CD4-positive, alpha-beta T cell treated with Interleukin-17A for 1 hour (primary cell): ENCODE data around the gene SLC28A1.
"Not testable (repeated sequence)": the region's sequence is repeated elsewhere in the genome, so short reads cannot be mapped to it uniquely, and the experiment has no call there.

Experiments
- DNase-seq: peaks from one replicate; pipeline ENCODE4 v3.0.0-alpha.2; 2020

The SLC28A1 gene

DNA sequence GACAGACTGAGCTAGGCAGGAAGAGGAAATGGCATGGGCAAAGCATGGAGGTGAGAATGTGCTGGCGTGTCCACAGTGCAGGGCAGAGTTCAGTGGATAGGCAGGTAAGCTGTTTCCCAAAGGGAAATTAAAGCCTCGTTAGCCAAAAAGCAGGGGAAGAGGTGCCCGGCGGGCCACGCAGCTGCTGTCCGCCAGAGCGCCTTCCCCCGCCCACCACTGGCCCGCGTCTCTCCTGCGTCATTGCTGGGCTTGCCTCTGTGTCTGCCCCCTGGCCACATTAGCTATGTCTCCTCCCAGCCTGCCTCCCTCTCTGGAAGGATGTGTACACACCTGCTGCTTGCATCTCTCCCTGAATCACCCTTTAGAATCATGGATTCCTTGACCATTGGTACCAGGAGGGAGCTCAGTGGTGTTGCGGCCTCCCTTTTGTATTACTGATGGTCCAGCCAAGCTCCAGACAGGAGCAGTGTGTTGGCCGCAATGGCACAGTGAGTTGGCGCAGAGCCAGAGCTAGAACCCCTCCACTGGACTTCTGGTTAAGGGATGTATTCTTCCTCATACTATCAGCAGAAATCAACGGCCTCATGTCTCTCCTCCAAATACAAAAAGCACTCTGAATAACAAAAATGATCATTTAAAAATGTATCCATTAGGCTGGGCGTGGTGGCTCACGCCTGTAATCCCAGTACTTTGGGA lies 26.6 kb downstream of the SLC28A1 start:
- DNase-seq = no peak

DNA sequence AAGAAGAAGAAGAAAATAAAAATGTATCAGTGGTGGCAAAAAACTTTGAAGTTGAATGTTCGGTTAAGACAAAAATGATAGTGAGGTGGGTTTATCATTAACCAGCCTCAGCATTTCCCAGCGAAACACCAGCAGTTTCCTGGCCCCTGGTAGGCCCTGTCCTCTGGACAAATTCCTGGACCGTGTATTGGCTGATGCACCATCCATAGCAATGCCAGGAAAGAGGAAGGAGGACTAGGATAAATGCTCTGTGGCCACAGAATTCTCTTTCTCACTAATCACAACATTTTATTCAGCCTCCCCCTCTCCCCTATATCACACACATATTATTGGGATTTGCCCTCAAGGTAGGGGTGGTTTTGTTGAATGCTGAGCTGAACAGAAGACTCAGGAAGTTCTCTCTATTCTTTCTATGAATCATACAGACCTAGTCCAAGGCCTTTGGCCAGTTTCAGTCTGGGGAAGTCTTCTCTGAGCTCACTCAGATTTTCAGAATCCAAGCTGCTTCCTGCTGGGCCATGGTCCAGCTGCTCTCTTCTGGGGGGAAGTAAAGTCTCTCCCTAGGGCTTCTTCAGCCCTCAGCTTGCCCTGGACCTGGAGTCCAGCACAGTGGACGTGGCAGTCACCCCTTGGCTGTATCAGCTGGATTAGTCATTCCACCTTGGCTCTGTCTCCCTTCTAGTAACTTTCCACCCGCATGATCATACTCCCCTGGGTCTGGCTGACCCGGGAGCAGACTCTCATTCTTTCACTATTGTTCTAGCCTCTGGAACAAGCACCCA lies 27.6 kb downstream of the SLC28A1 start:
- no peak for DNase-seq

DNA sequence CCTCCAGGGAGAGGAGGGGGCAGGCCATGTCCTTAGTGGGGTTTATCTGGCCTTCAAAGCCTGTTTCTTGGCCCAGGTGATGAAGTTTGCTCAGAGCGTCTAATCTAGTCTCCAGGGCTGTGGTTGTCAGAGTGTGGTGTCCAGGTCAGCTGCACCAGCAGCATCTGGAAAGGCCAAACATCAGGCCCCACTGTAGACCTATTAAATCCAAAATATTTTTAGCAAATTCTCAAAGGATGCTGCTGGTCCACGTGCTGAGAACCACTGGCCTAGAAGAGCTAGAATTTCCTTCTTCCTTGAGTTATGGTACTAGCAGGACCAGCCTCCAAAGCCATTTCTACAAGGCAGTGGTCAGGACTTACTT lies 28.9 kb downstream of the SLC28A1 start:
- no peak for DNase-seq

DNA sequence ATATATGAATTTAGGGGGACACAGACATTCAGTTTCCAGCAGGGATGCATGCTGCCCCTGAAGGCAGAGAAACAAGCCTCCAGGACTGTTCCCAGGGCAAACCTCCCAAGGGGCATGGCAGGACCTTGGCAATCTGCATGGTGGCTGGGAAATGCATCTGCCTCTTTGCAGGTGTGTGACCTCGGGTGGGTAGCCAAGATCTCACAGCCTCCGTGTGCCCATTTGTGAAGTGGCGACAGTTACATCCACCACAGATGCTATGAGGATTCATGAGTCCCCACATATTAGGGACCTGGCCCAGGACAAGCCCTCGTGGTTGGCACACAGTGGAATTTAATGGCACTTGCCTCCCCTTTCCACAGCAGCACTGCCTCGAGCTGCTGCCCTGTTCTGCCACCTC lies 29.9 kb downstream of the SLC28A1 start:
- no peak for DNase-seq

DNA sequence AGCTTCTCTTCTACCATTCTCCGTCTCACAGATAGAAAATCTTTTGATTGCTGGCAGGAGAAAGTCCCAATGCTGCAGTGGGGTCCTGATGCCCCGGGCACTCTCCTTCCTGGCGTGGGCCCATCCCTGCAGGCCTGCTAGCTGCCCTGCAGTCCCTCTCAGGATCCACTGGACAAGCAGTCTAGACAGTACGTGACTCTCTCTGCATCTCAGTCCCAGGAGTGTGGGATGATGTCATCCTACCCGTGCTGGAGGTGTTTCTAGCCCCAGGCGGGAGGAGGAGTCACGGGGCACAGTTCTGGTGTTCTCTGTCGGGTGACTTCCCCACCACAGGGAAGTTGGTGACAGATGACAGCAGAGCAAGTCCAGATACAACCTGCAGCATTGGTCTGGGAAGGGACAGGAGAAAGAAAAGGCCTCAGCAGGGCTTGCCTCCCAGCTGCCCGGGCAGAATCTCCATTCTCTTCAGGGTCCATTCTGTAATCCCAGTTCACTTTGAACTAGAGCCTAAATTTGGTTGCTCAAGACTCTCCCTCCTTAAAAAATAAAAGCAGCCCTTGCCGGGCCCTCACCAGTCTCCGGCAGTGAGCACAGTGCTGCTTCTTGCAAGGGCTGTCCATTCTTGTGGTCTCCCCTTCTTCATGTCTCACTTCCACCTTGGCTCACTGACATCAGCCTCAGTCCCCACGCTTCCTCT lies 30.6 kb downstream of the SLC28A1 start:
- DNase-seq = peak; percentile 10

DNA sequence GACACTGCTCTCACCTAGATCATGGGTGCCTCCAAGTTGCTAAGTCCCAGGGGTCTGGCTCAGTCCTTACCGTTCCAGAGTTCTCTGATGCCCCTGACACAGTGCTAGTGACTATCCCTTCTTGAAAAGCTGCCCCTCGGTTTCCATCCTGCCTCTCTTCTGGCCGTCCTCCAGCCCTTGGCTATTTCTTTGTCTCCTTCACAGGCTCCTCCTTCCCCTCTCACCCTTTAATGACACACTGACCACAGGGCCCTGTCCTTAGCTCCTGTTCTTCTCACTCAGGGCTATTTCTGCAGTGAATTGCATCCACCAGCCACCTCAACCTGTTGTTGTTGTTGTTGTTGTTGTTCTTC lies 31.1 kb downstream of the SLC28A1 start:
- DNase-seq = no peak

DNA sequence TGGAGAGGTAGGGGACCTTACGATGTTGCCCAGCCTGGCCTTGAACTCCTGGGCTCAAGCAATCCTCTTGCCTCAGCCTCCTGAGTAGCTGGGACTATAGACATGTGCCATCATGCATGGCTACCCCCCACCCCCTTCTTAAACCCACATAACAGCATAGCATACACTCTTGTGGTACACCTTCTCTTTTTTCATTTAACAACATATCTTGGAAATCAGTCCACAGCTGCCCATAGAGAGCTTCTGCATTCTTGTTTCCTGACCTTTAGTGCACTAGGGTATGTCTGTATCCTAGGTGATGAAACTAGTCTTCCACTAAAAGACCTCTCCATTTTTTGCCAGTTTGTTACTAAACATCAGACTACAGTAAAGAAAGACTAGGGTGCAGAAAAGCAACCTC lies 33.0 kb downstream of the SLC28A1 start:
- no peak for DNase-seq

DNA sequence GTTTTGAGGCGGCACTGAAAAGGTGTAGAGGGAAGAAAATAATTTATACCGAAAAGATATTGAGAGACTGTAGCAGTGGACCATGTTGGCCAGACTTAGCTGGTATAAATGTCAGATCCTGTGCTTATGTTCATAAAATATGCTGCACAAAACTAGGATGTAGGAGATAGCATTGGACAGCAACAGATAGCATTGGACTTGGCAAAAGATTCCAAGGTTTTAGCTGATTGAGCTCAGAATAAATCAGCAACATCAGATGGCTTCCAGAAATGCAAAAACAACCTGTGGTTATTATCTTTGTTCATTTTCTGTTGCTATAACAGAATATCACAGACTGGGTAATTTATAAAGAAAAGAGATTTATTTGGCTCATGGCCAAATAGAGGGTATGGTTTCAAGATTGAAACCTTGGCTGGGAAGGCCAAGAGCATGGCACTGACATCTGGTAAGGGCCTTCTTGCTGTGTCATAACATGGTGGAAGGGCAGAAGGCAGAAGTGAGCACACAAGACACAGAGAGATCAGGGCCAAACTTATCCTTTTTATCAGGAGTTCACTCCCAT lies 34.7 kb downstream of the SLC28A1 start:
- no peak for DNase-seq

DNA sequence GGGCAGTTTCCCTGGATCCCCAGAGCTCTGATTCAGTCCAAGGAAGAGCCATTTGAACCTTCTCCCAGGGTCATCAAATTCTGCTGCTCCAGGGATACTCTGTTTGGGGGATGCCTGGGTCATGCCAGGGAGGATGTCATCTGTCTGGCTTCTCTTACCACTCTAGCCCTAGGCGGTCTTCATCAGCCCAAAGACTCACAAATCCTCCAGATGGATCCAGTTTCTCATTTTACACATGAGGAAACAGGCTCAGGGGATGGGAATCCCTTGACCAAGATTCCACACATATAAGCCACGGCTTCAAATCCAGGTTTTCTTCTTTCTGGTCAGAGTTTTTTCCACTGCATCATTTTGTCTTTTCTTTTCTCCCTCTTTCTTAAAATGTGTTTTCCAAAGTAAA lies 36.7 kb downstream of the SLC28A1 start:
- DNase-seq = no peak

DNA sequence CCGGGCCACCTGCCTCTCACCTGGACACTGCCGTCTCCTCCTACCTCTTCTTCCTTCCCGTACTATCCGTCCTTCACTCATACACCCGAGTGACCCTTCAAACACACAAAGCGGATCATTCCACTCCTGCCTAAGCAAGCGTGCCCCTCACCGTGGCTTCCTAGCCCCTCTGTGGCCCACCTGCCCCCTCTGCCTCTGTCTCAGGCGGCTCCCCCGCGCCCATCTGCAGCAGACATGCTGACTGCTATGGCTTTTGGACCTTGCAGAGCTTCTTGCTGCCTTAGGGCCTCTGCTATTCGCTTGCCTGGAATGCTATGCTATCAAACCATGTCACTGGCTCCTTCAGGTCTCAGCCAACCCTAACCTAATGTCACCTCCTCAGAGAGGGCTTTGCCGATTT lies 38.1 kb downstream of the SLC28A1 start:
- DNase-seq = no peak

DNA sequence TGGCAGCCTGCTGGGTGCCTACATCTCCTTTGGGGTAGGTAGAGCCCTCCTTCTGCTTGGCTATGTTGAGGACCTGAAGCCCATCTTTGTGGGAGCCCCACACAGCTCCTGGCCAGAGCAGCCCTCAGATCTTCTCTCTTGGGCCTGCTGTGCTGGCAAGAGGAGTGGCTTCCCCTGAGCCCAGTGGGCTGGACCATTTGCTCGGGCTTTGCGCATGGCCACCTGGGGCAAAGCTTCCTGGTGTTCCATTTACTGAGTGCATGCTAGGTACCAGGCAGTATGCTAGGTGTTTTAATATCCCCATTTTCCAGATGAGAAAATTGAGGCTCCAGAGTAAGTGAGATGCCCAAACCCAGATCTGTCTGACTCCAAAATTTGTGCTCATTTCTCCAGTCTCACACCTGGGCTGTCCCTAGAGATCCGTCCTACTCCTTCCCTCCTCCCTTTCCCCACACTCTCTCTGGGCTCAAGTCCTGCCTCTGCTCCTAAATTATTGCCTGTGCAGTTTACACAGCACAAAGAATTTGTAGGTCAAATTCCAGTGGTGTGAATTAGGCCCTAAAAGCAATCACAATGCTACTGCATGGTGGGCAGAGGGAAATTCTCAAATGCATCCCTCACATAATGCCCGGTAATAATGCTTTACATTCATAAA lies 39.7 kb downstream of the SLC28A1 start:
- no peak for DNase-seq

DNA sequence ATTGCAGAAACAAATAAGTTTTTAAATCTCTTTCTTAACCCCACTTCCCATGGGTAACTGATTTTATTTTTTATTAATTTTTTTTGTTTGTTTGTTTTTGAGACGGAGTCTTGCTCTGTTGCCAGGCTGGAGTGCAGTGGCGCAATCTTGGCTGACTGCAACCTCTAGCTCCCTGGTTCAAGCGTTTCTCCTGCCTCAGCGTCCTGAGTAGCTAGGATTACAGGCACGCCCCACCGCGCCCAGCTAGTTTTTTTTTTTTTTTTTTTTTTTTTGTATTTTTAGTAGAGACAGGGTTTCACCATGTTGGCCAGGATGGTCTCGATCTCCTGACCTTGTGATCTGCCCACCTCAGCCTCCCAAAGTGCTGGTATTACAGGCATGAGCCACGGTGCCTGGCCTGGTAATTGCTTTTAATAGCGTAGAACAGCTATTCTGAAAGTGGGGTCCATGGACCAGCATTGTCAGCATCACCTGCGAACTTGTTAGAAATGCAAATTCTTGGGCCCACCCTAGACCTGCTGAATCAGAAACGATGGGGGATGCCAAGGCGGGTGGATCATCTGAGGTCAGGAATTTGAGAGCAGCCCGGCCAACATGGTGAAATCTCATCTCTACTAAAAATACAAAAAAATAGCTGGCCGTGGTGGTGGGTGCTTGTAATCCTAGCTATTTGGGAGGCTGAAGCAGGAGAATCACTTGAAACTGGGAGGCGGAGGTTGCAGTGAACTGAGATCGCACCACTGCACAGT lies 40.5 kb downstream of the SLC28A1 start:
- not testable (repeated sequence) for DNase-seq

DNA sequence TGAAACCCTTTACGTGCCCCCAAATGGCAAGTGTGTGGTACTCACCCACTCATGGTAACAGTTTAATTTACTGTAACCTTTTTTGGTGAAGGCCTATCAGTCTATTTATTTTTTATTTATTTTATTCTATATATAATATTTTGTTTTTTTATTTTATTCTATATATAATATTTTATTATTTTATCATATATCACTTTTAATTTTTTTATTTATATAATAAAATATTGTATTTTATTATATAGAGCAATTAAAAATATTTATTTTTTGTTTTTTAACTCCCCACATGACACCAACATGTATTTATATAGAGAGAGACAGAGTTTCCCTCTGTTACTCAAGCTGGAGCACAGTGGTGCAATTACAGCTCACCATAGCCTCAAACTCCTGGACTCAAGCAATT lies 41.4 kb downstream of the SLC28A1 start:
- no peak for DNase-seq

DNA sequence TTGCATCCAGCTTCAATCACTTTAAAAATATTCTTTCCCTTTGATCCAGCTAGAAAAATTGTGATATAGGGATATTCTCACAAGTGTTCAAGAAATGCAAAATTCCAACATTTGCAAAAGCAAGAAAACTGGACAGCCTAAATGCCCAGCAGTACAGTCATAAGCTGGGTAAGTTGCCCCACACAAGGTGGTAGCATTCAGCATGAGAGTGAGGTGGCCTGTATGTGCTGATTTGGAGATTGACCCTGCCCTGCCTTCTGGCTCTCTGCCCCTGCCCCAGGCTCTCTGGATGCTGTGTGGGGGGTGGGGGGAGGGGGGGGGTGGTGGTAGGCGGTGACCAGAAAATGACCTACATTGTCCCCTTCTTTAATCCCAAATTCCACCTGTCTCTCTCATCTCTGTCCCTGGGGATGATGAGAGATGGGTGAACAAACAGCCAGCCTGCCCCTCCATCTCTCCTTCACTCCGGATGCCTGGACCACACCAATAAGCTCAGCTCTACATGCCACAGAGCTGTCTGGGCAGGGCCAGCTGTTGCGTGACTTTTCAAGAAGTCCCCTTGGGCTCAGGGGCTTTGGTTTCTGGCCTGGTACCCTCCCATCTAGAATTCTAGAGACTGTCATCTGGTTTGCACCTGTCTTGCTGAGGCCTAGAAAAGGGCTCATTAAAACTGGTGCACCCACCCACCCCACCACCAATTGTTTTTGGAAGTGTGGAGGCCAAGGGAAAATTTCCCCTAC lies 42.2 kb downstream of the SLC28A1 start:
- no peak for DNase-seq

DNA sequence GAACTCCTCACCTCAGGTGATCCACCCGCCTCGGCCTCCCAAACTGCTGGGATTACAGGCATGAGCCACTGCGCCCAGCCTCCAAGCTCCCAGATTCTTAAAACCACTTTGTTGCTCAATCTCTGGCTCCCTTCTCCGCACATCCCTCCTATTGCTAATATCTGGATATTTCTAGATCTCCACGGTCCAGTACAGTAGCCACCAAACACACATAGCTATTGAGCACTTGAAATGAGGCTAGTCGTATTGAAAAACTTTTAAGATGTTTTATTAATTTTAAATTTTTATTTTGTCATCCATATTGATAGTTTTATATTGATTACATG lies 44.3 kb downstream of the SLC28A1 start:
- DNase-seq = no peak

DNA sequence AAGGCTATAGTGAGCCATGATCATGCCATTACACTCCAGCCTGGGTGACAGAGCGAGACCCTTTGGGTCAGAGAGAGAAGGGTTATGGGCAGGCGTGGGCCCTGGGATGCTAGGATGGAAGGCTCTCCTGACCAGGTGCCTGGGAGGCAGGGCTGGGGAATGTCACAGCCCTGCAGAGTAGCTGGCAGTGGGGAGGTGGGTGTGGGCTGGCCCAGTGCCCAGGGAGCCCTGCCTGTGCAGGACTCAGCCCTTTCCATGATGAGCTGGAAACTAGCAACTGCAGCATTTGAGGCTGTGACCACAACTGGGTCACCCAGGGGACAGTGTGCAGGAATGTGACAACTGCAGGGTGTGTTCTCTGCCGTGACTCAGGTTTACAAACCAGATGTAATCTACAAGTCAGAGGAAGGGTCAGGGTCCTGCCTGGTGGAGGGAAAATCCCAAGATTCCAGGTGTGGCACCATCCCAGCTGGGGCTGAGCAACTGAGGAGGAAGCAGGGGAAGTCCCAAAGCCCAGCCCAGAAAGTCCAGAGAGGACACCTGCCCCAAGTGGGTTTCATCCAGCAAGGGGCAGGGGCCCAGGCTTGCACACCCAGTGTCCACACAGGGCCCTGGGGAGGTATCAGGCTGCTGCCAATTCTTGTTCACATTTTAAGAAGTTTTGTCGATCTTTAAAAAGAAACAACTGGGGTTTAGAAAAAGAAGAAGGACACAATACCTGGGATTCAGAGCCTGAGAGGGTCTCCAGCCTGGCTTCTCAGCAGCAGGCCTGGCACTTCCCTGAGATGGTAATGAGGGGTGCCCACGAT lies 45.5 kb downstream of the SLC28A1 start:
- DNase-seq = no peak

DNA sequence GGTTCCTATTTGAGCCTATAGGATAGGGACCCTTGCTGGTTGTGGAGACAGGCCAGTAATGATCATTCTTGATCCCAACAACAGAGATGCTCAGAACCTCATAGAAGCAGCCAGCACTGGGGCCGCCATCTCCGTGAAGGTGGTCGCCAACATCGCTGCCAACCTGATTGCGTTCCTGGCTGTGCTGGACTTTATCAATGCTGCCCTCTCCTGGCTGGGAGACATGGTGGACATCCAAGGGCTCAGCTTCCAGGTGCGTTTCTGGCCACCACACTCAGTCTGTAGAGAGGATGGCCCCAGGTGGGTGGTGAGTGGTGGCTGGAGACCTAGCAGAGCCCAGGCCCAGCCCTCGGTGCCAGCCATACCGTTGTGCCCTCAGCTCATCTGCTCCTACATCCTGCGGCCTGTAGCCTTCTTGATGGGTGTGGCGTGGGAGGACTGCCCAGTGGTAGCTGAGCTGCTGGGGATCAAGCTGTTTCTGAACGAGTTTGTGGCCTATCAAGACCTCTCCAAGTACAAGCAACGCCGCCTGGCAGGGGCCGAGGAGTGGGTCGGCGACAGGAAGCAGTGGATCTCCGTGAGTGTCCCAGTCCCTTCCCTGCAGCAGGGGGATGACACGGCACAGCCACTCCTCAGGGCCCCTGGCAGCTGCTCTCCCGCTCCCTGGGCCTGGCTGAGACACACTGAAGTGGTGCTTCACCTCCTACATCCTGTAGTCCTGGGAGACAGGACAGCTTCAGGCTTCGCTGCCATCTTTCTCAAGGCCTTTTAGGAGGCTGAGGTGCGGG lies 50.7 kb downstream of the SLC28A1 start:
- no peak for DNase-seq

DNA sequence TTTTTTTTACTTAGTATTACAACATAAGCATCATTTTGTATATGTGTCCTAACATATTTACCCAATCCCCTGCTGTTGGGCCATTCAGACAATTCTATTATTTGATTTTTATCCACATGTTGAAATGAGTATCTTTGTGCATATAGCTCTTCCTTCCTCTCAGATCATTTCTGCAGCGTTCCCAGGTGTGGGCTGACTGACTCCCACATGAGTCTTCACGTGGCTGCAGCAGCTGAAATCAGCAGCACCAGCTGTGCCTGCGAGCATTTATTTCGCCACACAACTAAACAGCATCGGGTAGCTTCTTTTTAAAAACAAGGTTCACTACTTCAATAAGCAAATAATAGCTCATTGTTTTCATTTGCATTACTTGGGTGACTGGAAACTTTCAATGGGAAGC lies 52.7 kb downstream of the SLC28A1 start:
- DNase-seq = no peak

DNA sequence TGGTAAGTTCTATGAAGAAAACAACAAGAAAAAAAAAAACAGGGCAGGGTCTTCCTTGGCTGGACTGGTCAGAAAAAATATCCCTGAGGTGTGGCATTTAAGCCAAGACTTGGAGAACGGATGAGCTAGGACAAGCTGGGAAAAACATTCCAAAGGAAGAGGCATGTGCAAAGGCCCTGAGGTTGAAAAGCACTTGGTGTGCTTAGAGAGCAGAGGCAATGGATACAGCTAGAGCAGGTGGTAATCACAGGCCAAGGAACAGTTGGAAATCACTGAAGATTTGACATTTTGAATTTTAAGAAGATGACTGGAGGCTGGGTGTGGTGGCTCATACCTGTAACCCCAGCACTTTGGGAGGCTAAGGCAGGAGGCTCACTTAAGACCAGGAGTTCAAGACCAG lies 54.3 kb downstream of the SLC28A1 start:
- no peak for DNase-seq

DNA sequence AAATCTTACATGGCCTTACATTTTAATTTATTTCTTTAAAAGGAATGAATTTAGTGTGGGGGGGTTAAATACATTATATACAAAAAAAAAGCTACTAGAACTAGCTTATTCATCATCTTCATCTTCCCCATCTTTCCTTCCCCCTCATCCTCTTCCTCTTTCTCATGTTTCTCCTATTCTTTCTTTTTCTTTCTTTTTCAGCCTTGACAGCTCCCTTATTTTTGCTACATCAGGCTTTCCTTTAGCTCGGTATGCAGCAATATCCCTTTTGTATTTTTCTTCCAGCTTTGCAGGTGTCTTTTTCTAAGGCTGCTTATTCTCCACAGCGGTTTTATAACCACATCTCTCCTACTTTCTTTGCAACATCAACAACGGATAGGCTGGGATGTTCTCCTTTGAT lies 55.9 kb downstream of the SLC28A1 start:
- no peak for DNase-seq
